HG03159 (cell line): Measurements from ENCODE around the gene KLK7.

ENCODE experiments used
- ATAC-seq: cut with Tn5 transposase; IDR thresholded peaks from one replicate; pipeline ENCODE4 v1.9.1; 2021; ENCODE audit warnings: mild to moderate bottlenecking, moderate library complexity; ENCODE audit not compliant: unreplicated experiment

Gene KLK7

DNA sequence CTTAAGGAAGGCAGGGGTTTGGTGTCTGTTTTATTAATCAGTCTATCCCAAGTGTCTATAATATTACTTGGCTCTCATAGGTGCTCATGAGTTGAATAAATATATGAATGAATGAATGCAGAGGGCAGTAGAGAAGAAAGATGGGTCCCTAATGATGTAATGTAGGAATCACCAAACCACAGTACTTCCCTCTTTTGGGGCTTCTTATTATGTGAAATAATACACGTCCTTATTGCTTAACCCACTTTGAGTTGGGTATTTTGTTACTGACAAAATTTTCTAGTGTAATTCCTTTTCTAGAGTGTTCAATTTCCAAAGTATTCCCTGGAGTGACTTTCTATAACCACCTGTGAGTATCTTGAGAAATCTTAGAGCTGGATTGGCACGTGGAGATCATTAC is 44.1 kb downstream of the KLK7 start:
- no peak for ATAC-seq

- ATAC-seq: no peak
These were observed 50.1 kb downstream of the KLK7 start for GRCh38 chr19:50933640-50934039.

DNA sequence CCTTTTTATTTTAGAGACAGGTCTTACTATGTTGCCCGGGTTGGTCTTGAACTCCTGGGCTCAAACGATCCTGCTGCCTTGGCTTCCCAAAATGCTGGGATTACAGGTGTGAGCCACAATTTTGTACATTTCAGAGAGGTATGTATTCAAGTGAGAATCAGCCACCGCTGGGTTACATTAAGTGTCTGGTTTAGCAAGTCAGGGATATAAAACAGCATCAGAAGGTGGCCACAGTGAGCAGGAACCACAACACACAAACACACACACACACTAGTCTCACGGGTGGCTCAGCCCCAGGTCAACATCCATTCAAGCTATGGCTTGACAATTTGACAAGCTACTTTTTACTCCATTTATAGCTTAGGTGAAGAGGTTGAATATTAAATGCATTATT is 51.0 kb downstream of the KLK7 start:
- no peak for ATAC-seq

- ATAC-seq: no peak
These were observed 51.6 kb downstream of the KLK7 start for GRCh38 chr19:50932018-50932689.

GRCh38 chr19:50931023-50931422 is 52.7 kb downstream of the KLK7 start:
- ATAC-seq: no peak

DNA sequence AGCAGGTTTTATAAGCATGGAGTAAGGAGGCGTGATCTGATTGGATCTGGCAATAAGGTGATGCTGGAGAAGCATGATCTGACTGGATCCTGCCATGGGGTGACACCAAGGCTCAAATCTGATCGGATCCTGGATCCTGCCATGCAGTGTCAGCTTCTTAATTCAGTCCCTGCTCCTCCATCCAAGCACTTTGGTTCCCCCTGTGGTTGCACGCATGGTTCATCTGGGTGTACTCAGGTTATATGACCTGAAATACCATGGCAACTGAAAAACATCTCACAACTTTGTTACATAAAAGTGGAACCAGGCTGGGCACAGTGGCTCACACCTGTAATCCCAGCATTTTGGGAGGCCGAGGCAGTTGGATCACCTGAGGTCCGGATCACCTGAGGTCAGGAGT is 54.9 kb downstream of the KLK7 start:
- ATAC-seq: no peak
